Lower leg skin (tissue), 4 donors: Measurements from ENCODE around the gene EVX2. TPM values are rescaled to one million over a fixed set of nuclear protein-coding genes. Genes with fewer than 3 reads are reported as not detected.

ENCODE experiments used
- DNase-seq, 2 donors: peaks; one replicate each; pipeline ENCODE4 v3.0.0-alpha.2; 2019; ENCODE audit warnings: low spot score in 2 of 2
- H3K4me3 ChIP-seq: fragments of 200-600 bp; sonication (generic); 2 replicates; pipeline ENCODE4 v1.5.1; 2017; ENCODE audit warnings: mild to moderate bottlenecking, low read depth; ENCODE audit not compliant: poor library complexity, severe bottlenecking
- POLR2A ChIP-seq, 2 donors: fragments of 450-650 bp; IDR thresholded peaks; one replicate each; pipeline ENCODE4 v1.6.1; 2016 to 2017; ENCODE audit warnings: antibody characterized with exemption in 2 of 2, mild to moderate bottlenecking in 1 of 2, moderate library complexity in 1 of 2
- WGBS, 2 donors: methylation state at CpG; one replicate each; pipeline ENCODE4 v1.1.5; 2018; 5-methylcytosine and 5-hydroxymethylcytosine counted together
- intact Hi-C: fragments of 100-400 bp; cut with DNase I; formaldehyde crosslinking; loops from one replicate; pipeline ENCODE4 v1.15.0; 2023; ENCODE audit warnings: low total_unique reads
- total RNA-seq, 4 donors: library from RNA; depleted of rRNA; stranded (reverse); fragments of >200 nt; gene quantifications; one replicate each; pipeline ENCODE4 v1.1.0, GENCODE V29; 2016
- TF ChIP-seq, protein P1 (sequence below), 3 donors: fragments of 450-650 bp; IDR thresholded peaks; one replicate each; pipeline ENCODE4 v1.5.1; 2016; ENCODE audit warnings: antibody characterized with exemption in 3 of 3, mild to moderate bottlenecking in 3 of 3, moderate library complexity in 2 of 3

EVX2 gene
- total RNA-seq, 4 donors from 2014 or later, result not detected

DNA sequence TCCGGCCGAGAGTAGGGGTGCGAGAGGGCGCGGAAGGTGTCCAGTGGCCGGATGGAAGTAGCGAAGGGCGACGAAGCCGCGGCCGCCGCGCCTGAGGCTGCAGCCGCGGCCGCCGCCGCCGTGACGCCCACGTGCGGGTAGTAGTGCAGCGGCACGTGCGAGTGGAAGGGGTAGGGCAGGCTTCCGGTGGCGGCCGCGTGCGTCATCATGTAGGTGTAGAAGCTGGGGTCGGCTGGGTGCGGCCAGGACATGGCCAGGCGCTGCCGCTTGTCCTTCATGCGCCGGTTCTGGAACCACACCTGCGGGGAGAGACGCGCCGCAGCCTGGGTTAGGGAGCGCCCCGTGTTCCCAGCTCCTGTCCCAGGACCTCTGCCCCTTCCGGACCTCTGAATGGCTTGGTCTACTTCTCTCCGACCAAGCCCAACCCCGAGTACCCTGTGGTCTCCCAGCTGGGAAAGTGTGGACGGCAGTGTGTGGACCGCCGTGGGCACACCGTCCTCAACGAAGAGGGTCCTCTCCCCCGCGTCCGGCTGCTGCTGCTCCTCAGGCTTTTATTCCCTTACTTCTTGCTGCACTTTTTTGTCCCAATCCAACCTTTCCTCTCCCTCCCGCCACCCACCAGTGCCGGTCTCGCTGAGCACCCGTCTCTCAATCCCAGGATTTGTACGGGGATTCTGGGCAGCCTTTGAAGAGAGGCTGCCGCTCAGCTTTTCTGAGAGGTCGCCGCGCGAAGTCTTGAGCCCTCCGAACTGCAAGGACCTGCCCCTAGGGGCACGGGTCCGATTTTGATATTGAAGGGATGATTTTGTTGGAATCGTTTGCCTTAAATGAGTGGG is 3.0 kb downstream of the EVX2 start:
- TF ChIP-seq, protein P1, sequence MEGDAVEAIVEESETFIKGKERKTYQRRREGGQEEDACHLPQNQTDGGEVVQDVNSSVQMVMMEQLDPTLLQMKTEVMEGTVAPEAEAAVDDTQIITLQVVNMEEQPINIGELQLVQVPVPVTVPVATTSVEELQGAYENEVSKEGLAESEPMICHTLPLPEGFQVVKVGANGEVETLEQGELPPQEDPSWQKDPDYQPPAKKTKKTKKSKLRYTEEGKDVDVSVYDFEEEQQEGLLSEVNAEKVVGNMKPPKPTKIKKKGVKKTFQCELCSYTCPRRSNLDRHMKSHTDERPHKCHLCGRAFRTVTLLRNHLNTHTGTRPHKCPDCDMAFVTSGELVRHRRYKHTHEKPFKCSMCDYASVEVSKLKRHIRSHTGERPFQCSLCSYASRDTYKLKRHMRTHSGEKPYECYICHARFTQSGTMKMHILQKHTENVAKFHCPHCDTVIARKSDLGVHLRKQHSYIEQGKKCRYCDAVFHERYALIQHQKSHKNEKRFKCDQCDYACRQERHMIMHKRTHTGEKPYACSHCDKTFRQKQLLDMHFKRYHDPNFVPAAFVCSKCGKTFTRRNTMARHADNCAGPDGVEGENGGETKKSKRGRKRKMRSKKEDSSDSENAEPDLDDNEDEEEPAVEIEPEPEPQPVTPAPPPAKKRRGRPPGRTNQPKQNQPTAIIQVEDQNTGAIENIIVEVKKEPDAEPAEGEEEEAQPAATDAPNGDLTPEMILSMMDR (IDR thresholded peaks at IDR 0.05), result no peak
- TF ChIP-seq POLR2A (IDR thresholded peaks at IDR 0.05), result no peak
- H3K4me3 ChIP-seq, result no peak overlapping the region
- DNase-seq, result peak in 1 of 2 donors; percentile 64
- 9 to 15% methylated on average over 38 to 67 of the region's 68 CpGs for WGBS, 2 donors
- intact Hi-C loops, result no loop called here

DNA sequence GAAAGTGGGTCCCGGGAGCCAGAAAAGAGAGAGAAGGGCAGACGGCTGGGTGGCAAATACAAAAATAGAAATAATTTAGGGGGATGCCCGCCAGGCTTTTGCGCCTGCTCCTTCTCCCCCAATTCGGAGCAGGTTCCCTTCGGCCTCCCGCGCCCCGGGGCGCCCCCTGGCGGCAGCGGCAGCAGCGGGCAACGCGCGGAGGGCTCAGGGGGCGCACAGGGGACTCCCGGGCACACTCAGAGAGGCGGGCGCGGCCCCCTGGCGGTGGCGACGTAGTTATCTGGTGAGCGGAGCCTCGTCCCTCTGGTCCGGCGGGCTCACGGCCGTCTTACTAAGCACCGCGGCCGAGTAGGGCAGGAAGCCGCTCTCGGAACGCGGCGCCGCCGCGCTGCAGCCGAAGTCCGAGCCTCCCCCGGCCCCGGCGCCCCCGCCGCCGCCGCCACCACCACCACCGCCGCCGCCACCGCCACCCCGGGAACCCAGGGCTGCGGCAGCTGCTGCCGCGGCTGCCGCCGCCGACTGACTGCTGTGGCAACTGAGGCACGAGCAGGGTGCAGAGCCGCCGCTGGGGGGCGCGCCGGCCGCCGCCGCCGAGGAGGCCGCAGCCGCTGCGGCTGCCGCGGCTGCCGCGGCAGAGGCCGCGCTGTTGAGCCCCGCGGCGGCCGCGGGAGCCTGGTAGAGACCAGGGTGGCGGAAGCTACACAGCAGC is 3.8 kb downstream of the EVX2 start:
- H3K4me3 ChIP-seq, result no peak overlapping the region
- TF ChIP-seq POLR2A (IDR thresholded peaks at IDR 0.05), result no peak
- TF ChIP-seq, protein P1 (IDR thresholded peaks at IDR 0.05), result no peak
- no peak for DNase-seq
- intact Hi-C loops, result no loop called here
- WGBS, 2 donors, result 3 to 4% methylated on average over 34 to 36 of the region's 86 CpGs

DNA sequence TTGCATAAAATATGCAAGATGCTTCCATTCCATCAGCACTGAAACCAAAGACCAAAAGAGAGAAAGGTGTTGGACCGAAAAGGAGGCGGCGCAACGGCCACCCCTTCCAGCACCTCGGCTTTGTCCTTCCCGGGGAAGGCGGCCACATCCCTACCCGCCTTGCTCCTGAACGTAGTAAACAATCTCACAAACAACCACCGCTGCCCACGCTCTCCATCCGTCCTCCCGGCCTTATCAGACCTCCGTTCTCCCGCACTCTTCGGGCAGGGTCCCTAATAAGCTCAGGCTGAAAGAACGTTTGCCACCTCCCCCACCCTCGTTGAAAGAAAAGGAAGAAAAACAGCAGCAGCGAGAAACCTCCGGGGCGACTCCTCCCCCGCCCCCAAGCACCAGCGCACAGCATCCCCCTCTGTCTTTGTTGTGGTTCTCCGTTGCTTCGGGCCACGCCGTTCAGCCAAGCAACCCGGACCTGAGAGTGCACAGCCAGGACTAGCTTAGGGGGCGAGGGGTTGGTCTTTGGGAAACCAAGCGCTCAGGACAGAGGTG is 4.4 kb downstream of the EVX2 start:
- DNase-seq, result no peak
- intact Hi-C loops, result no loop called here
- 5 to 8% methylated on average over 30 of the region's 30 CpGs for WGBS, 2 donors
- no peak overlapping the region for H3K4me3 ChIP-seq
- TF ChIP-seq, protein P1 (IDR thresholded peaks at IDR 0.05), result no peak
- TF ChIP-seq POLR2A (IDR thresholded peaks at IDR 0.05), result no peak

DNA sequence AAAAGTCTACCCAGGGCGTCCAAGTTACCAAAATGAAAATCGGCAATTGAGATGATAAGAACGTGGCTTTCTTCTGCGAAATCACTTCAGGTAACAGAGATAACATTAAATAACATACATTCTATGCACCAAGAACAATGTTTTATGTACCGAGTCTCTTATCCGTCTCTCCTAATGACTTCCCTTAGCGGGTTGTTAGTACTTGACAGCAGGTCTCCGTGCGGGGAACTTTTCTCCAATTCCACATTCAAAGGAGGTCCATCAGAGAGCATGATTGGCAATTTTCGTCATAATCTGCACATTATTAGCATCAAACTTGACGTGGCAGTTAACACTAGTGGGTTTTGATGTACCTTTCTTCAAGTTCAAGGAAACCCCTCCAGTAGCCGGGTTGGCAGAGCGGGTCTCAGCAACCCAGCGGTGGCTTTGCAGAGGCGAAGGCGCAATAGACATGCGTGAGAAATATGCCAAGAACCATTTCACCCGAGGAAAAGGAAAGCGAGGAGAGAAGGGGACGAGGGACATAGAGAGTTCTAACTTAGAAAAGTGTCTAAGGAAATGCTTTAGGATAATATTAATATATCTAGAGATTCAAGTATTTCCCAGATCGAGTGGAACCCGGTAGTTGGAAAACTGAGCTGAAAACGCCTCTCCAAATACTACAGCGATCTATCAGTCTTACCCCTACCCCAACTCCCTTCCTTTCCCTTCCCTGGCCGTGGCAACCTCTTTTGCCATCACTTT is 5.0 kb downstream of the EVX2 start:
- TF ChIP-seq POLR2A (IDR thresholded peaks at IDR 0.05), result no peak
- no peak for DNase-seq
- WGBS, 2 donors, result 9 to 13% methylated on average over 25 of the region's 25 CpGs
- intact Hi-C loops, result no loop called here
- H3K4me3 ChIP-seq, result no peak overlapping the region

DNA sequence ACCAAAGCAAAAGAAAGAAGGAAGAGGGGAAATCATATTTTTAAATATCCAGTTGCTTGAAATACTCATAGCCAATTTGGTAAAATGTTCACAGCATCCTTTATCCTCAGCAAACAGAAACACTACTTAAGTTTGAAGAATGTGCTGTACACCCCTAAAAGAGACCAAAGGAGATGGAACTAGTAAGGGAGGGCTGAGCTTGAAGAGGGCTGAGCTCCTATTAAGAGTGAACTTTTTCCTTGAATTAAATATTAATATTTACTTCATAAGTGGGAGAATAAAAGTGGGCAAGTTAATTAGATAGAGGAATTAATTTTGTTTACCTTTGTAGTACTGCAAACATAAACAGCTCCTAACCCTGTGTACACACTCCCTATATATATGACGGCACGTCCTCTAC is 7.0 kb downstream of the EVX2 start:
- WGBS, 2 donors, result 26 to 27% methylated on average over 2 of the region's 2 CpGs
- no peak overlapping the region for H3K4me3 ChIP-seq
- intact Hi-C loops, result no loop called here
- TF ChIP-seq, protein P1 (IDR thresholded peaks at IDR 0.05), result no peak
- no peak for TF ChIP-seq POLR2A (IDR thresholded peaks at IDR 0.05)
- DNase-seq, result no peak
